Measurements from ENCODE around the gene CLCF1. TPM values are rescaled to one million over a fixed set of nuclear protein-coding genes. Genes with fewer than 3 reads are reported as not detected.

Gene CLCF1
- total RNA-seq, 3 donors from 2014 or later (not counting 1 experiment from before 2014, with no cell fraction given), result 9.8 to 13.4 (median 10.3) TPM

DNA sequence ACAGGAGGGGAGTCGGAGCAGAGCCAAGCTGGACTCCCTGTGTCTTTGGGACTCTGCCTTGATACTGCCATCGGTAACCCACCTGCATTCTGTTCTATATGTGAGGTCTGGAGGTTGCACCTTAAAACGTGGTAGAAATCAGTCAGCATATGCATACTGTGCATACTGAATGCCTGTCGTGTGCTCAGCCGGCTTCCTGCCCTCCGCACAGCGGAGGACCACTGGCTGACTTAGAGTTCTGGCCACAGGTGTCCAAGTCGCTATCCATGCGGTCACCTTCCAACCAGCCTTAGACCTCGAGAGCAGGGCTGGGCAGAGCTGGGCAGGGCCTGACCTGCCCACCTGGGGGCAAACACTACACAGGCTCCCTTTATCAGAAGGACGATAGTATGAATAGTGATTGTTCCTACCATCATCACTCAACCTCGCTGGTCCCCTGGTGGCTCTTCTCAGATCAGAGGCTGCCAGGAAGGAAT, 34.3 kb upstream of the CLCF1 start:
- DNase-seq (no peak), ATAC-seq (no peak)
- Mint-ChIP-seq H3K9me3 (no peaks in the 10 kb centered on the region), H3K36me3 (no peaks in the 10 kb centered on the region), H3K27ac (peak overlapping the region; percentile 86 to 96), H3K27me3 (ENCODE audit: low read depth in 2 of 2) (no peaks in the 10 kb centered on the region), H3K4me3 (peak overlapping the region; percentile 87), H3K4me1 (peaks cover 61 to 93% of the 10 kb centered on the region in 2 donors)
- Histone ChIP-seq H3K27ac (ENCODE audit: low read length) (peak overlapping the region; percentile 63), H3K27me3 (ENCODE audit: control insufficient read depth, insufficient read depth, low read length) (no peaks in the 10 kb centered on the region), H3K4me3 (ENCODE audit: low read length) (no peak overlapping the region), H3K9me3 (ENCODE audit: control insufficient read depth, insufficient read depth, low read length) (no peaks in the 10 kb centered on the region), H3K36me3 (ENCODE audit: control insufficient read depth, insufficient read depth, low read length) (peaks cover 29% of the 10 kb centered on the region), H3K4me1 (ENCODE audit: control insufficient read depth, insufficient read depth, low read length) (peaks cover 98% of the 10 kb centered on the region)
- 40% methylated on average over 11 of the region's 12 CpGs for WGBS (ENCODE audit: insufficient coverage)
- intact Hi-C loops (cut with micrococcal nuclease), result no loop called here
- TF ChIP-seq, protein P1, sequence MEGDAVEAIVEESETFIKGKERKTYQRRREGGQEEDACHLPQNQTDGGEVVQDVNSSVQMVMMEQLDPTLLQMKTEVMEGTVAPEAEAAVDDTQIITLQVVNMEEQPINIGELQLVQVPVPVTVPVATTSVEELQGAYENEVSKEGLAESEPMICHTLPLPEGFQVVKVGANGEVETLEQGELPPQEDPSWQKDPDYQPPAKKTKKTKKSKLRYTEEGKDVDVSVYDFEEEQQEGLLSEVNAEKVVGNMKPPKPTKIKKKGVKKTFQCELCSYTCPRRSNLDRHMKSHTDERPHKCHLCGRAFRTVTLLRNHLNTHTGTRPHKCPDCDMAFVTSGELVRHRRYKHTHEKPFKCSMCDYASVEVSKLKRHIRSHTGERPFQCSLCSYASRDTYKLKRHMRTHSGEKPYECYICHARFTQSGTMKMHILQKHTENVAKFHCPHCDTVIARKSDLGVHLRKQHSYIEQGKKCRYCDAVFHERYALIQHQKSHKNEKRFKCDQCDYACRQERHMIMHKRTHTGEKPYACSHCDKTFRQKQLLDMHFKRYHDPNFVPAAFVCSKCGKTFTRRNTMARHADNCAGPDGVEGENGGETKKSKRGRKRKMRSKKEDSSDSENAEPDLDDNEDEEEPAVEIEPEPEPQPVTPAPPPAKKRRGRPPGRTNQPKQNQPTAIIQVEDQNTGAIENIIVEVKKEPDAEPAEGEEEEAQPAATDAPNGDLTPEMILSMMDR (IDR thresholded peaks at IDR 0.05), result no peak

DNA sequence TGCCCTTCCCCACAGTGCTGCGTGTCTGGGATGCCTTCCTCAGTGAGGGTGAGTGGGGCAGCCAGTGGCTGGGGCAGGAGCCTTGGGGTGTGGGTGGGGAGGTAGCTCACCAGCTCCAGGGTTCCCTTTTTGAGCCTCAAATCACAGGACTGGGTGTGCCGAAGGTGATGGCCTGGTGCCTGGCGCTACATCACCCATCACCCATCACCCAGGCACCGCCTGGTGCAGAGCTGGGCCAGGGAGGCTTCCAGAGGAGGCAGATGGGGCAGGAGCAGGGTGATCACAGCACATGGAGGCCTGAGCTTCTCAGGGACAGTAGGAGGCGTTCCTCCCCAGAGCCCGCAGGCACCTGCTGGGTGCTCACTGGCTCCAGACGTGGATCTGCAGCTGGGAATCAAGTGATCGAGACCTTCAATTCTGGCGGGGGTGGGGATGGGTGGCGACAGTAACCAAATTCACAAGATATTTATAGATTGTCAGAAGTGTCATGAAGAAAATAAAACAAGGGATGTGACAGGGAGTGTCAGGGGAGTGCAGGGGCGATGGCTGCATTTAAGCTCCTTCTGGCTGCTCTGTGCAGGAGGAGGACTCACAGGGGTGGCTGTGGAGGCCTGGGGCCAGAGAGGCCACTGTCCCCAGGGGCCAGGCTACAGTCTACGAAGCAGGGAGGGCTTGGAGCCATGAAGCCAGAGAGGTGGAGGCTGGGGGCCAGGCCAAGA, 33.7 kb upstream of the CLCF1 start:
- no peaks in the 10 kb centered on the region for H3K9me3 ChIP-seq (ENCODE audit: control insufficient read depth, insufficient read depth, low read length)
- 25% methylated on average over 11 of the region's 12 CpGs for WGBS (ENCODE audit: insufficient coverage)
- intact Hi-C loops (cut with micrococcal nuclease), result no loop called here
- peaks cover 98% of the 10 kb centered on the region for H3K4me1 ChIP-seq (ENCODE audit: control insufficient read depth, insufficient read depth, low read length)
- Mint-ChIP-seq H3K27ac (peak overlapping the region; percentile 86 to 96), H3K4me3 (peak overlapping the region; percentile 87), H3K36me3 (no peaks in the 10 kb centered on the region), H3K27me3 (ENCODE audit: low read depth in 2 of 2) (no peaks in the 10 kb centered on the region), H3K4me1 (peaks cover 55 to 87% of the 10 kb centered on the region in 2 donors), H3K9me3 (no peaks in the 10 kb centered on the region)
- H3K36me3 ChIP-seq (ENCODE audit: control insufficient read depth, insufficient read depth, low read length), result peaks cover 29% of the 10 kb centered on the region
- DNase-seq (peak in 1 of 2 donors; percentile 68), ATAC-seq (no peak)
- TF ChIP-seq, protein P1 (IDR thresholded peaks at IDR 0.05), result no peak
- peak overlapping the region; percentile 9 for H3K4me3 ChIP-seq (ENCODE audit: low read length)
- no peaks in the 10 kb centered on the region for H3K27me3 ChIP-seq (ENCODE audit: control insufficient read depth, insufficient read depth, low read length)
- H3K27ac ChIP-seq (ENCODE audit: low read length), result peak overlapping the region; percentile 63

DNA sequence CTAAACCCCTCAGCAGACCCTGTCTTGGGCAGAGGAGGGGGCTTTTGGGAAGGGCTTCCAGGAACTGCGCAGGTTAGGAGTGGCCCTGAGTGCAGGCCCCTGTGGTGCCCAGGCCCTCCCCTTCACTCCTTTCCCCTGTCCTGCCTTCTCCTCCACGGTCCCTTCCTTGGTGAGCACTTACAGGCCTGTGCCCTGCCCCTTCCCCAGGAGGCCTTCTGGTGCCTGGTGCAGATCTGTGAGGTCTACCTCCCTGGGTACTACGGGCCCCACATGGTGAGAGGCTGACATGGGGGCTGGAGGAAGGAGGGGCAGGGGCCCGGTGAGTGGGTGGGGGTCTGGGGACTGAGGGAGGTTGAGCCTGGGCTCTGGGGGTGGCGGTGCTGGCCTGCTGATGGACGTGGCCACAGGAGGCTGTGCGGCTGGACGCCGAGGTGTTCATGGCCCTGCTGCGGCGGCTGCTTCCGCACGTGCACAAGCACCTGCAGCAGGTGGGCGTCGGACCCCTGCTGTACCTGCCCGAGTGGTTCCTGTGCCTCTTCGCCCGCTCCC, 33.1 kb upstream of the CLCF1 start:
- Mint-ChIP-seq H3K27me3 (ENCODE audit: low read depth in 2 of 2) (no peaks in the 10 kb centered on the region), H3K9me3 (no peaks in the 10 kb centered on the region), H3K27ac (peak overlapping the region; percentile 86 to 96), H3K36me3 (no peaks in the 10 kb centered on the region), H3K4me3 (peak overlapping the region; percentile 94), H3K4me1 (peaks cover 55 to 81% of the 10 kb centered on the region in 2 donors)
- H3K9me3 ChIP-seq (ENCODE audit: control insufficient read depth, insufficient read depth, low read length), result no peaks in the 10 kb centered on the region
- peaks cover 94% of the 10 kb centered on the region for H3K4me1 ChIP-seq (ENCODE audit: control insufficient read depth, insufficient read depth, low read length)
- DNase-seq (no peak), ATAC-seq (no peak)
- H3K36me3 ChIP-seq (ENCODE audit: control insufficient read depth, insufficient read depth, low read length), result peaks cover 29% of the 10 kb centered on the region
- H3K4me3 ChIP-seq (ENCODE audit: low read length), result peak overlapping the region; percentile 9
- no peaks in the 10 kb centered on the region for H3K27me3 ChIP-seq (ENCODE audit: control insufficient read depth, insufficient read depth, low read length)
- TF ChIP-seq, protein P1 (IDR thresholded peaks at IDR 0.05), result no peak
- H3K27ac ChIP-seq (ENCODE audit: low read length), result peak overlapping the region; percentile 63
- WGBS (ENCODE audit: insufficient coverage), result 72% methylated on average over 18 of the region's 18 CpGs
- intact Hi-C loops (cut with micrococcal nuclease), result no loop called here

Data from natural killer cell (primary cell).